Neural progenitor cell (in vitro differentiated cells): ENCODE results near the gene CIRBP.

Experiments used
- EZH2 ChIP-seq: fragments of 200-600 bp; sonication (generic); IDR thresholded peaks from 2 replicates; pipeline ENCODE4 v1.6.1; 2017; ENCODE audit warnings: antibody characterized with exemption, mild to moderate bottlenecking, moderate library complexity
- TF ChIP-seq, protein P1 (sequence below): fragments of 200-600 bp; sonication (generic); IDR thresholded peaks from 2 replicates; pipeline ENCODE4 v1.5.1; 2017; ENCODE audit warnings: antibody characterized with exemption, mild to moderate bottlenecking

DNA sequence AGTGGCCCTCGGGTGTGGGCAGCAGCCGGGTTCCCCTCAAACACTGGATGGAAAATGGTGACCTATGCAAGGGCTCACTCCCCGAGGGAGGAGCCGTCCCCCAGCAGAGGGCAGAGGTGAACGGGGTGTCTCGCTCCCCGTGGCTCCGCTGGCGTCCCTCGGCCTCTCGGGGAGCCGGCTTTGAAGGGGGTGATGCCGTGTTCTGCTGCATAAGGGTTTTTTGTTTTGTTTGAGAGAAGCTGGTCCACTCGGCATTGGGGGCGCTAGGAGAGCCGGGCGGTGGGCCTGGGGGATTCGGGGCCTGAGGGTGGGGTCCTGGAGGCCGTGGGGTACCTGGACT is 20.5 kb downstream of the CIRBP start:
- TF ChIP-seq, protein P1, sequence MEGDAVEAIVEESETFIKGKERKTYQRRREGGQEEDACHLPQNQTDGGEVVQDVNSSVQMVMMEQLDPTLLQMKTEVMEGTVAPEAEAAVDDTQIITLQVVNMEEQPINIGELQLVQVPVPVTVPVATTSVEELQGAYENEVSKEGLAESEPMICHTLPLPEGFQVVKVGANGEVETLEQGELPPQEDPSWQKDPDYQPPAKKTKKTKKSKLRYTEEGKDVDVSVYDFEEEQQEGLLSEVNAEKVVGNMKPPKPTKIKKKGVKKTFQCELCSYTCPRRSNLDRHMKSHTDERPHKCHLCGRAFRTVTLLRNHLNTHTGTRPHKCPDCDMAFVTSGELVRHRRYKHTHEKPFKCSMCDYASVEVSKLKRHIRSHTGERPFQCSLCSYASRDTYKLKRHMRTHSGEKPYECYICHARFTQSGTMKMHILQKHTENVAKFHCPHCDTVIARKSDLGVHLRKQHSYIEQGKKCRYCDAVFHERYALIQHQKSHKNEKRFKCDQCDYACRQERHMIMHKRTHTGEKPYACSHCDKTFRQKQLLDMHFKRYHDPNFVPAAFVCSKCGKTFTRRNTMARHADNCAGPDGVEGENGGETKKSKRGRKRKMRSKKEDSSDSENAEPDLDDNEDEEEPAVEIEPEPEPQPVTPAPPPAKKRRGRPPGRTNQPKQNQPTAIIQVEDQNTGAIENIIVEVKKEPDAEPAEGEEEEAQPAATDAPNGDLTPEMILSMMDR = no peak
- no peak for TF ChIP-seq EZH2
